Gastrocnemius medialis (tissue), 4 donors: Measurements from ENCODE around the gene NABP1. TPM values are rescaled to one million over a fixed set of nuclear protein-coding genes. Genes with fewer than 3 reads are reported as not detected.

ENCODE experiments used
- ATAC-seq, 2 donors: fragments of 150-250 bp; one replicate each; pipeline ENCODE4 v1.9.1; 2016
- DNase-seq, 2 donors: peaks; one replicate each; pipeline ENCODE4 v3.0.0-alpha.2; 2019
- H3K27ac ChIP-seq, 4 donors: fragments of 200-600 bp; sonication (generic); 1 replicate in 1 of 4; 2 replicates in 3 of 4; pipeline ENCODE4 v1.5.1; 2016 to 2018; ENCODE audit warnings: mild to moderate bottlenecking in 2 of 4, moderate library complexity in 1 of 4
- H3K27me3 ChIP-seq, 3 donors: fragments of 200-600 bp; sonication (generic) in 2 of 3; 1 replicate in 1 of 3; 2 replicates in 2 of 3; pipeline versions ENCODE4 v1.5.1 to v1.6.0; 2016 to 2019; ENCODE audit warnings: mild to moderate bottlenecking in 1 of 3, moderate library complexity in 1 of 3
- H3K36me3 ChIP-seq, 2 donors: fragments of 200-600 bp; sonication (generic) in 1 of 2; one replicate each; pipeline ENCODE4 v1.5.1; 2017 to 2018
- H3K4me1 ChIP-seq, 2 donors: fragments of 200-600 bp; sonication (generic) in 1 of 2; one replicate each; pipeline ENCODE4 v1.5.1; 2016 to 2017; ENCODE audit warnings: mild to moderate bottlenecking in 2 of 2
- H3K4me3 ChIP-seq, 4 donors: fragments of 200-600 bp; sonication (generic) in 3 of 4; 1 replicate in 1 of 4; 2 replicates in 3 of 4; pipeline ENCODE4 v1.5.1; 2016 to 2019; ENCODE audit warnings: mild to moderate bottlenecking in 2 of 4
- H3K9me3 ChIP-seq, 3 donors: fragments of 200-600 bp; sonication (generic) in 2 of 3; 1 replicate in 1 of 3; 2 replicates in 2 of 3; pipeline ENCODE4 v1.5.1; 2016 to 2019
- POLR2A ChIP-seq, 2 donors: fragments of 450-650 bp; IDR thresholded peaks; one replicate each; pipeline ENCODE4 v1.6.1; 2017; ENCODE audit warnings: antibody characterized with exemption in 2 of 2, mild to moderate bottlenecking in 2 of 2, moderate library complexity in 2 of 2
- in situ Hi-C, 4 donors: fragments of 200-750 bp; cut with MboI; loops; one replicate each; pipeline versions ENCODE4 v1.15.0 to v1.8.0; 2017; ENCODE audit warnings: low sequenced_read_pairs in 4 of 4
- intact Hi-C: fragments of 100-400 bp; cut with DNase I; formaldehyde crosslinking; loops from one replicate; pipeline ENCODE4 v1.15.1; 2023; ENCODE audit warnings: low total_unique reads
- total RNA-seq, 4 donors: library from RNA; depleted of rRNA; stranded (reverse); fragments of >200 nt; gene quantifications; one replicate each; pipeline versions ENCODE4 v1.1.0 to v1.2.3, GENCODE V29; 2016
- TF ChIP-seq, protein P1 (sequence below), 5 experiments: fragments of 450-650 bp in 3 of 5; fragments of 200-600 bp in 2 of 5; sonication (generic) in 2 of 5; IDR thresholded peaks in 4 of 5; conservative IDR thresholded peaks in 1 of 5; 1 replicate in 4 of 5; 2 replicates in 1 of 5; pipeline ENCODE4 v1.5.1; 2016 to 2019; ENCODE audit warnings: antibody characterized with exemption in 5 of 5, mild to moderate bottlenecking in 3 of 5, moderate library complexity in 3 of 5

NABP1 gene
- total RNA-seq, 4 donors from 2014 or later: 0.63 to 5.5 (median 4.0) TPM

DNA sequence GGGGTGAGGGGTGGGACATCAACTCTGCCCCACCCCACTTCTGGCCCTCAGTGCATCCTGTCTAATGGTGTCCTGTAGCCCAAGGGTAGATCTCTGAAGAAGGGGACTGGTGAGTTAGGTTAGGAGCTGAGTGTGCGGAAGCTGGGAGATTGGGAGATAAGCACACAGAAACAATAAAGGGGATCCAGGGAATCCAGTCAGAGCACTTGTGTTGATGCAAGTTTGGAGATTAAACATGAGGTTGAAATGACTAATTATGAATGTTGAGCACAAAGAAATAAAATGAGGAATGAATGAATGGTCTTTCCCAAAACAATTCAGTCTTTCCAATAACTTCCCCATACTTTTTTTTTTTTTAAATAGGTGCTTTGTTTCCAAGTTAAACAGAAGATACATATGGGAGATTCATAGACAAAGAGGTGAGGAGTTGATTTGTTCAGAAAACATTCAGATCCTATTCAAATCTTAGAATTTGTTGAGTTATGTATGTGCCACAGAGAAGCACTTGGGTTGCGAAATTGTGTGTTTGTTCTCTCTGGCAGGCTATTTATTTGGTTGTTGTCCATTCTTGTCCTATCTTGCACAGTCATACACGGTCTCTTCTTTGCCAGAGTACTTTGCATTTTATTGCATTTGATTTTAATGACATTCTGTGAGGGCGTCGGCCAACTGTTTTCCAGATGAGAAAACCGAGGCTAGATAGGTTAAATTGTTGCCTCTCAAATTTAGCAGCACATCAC, 31.6 kb upstream of the NABP1 start:
- Histone ChIP-seq H3K4me1 (no peaks in the 10 kb centered on the region), H3K9me3 (no peaks in the 10 kb centered on the region), H3K4me3 (no peak overlapping the region), H3K27me3 (no peaks in the 10 kb centered on the region), H3K36me3 (no peaks in the 10 kb centered on the region), H3K27ac (no peak overlapping the region)
- DNase-seq (no peak), ATAC-seq (no peak)
- intact Hi-C loops: no loop called here
- in situ Hi-C loops: no loop called here
- TF ChIP-seq, protein P1, sequence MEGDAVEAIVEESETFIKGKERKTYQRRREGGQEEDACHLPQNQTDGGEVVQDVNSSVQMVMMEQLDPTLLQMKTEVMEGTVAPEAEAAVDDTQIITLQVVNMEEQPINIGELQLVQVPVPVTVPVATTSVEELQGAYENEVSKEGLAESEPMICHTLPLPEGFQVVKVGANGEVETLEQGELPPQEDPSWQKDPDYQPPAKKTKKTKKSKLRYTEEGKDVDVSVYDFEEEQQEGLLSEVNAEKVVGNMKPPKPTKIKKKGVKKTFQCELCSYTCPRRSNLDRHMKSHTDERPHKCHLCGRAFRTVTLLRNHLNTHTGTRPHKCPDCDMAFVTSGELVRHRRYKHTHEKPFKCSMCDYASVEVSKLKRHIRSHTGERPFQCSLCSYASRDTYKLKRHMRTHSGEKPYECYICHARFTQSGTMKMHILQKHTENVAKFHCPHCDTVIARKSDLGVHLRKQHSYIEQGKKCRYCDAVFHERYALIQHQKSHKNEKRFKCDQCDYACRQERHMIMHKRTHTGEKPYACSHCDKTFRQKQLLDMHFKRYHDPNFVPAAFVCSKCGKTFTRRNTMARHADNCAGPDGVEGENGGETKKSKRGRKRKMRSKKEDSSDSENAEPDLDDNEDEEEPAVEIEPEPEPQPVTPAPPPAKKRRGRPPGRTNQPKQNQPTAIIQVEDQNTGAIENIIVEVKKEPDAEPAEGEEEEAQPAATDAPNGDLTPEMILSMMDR (IDR thresholded peaks at IDR 0.05 in 4 of 5, conservative IDR thresholded peaks at IDR 0.05 in 1 of 5): no peak
- TF ChIP-seq POLR2A (IDR thresholded peaks at IDR 0.05): no peak

- TF ChIP-seq POLR2A (IDR thresholded peaks at IDR 0.05): no peak
- TF ChIP-seq, protein P1 (IDR thresholded peaks at IDR 0.05 in 4 of 5, conservative IDR thresholded peaks at IDR 0.05 in 1 of 5): no peak
- H3K27ac ChIP-seq: no peak overlapping the region
- ATAC-seq (no peak), DNase-seq (no peak)
- in situ Hi-C loops: no loop called here
- intact Hi-C loops: no loop called here
- no peaks in the 10 kb centered on the region for H3K36me3 ChIP-seq
- H3K4me1 ChIP-seq: no peaks in the 10 kb centered on the region
- no peaks in the 10 kb centered on the region for H3K27me3 ChIP-seq
- no peaks in the 10 kb centered on the region for H3K9me3 ChIP-seq
- no peak overlapping the region for H3K4me3 ChIP-seq
Measured at GRCh38 chr2:191649519-191649918, 28.4 kb upstream of the NABP1 start.

GRCh38 chr2:191650896-191651773, 26.8 kb upstream of the NABP1 start:
- no peaks in the 10 kb centered on the region for H3K9me3 ChIP-seq
- no peaks in the 10 kb centered on the region for H3K36me3 ChIP-seq
- TF ChIP-seq POLR2A (IDR thresholded peaks at IDR 0.05): no peak
- TF ChIP-seq, protein P1 (IDR thresholded peaks at IDR 0.05 in 4 of 5, conservative IDR thresholded peaks at IDR 0.05 in 1 of 5): no peak
- no peaks in the 10 kb centered on the region for H3K4me1 ChIP-seq
- ATAC-seq (no peak), DNase-seq (no peak)
- H3K4me3 ChIP-seq: no peak overlapping the region
- H3K27ac ChIP-seq: no peak overlapping the region
- no peaks in the 10 kb centered on the region for H3K27me3 ChIP-seq
- intact Hi-C loops (no loop called here), in situ Hi-C loops (no loop called here)

- H3K4me3 ChIP-seq: no peak overlapping the region
- no peak for ATAC-seq
- H3K27me3 ChIP-seq: no peaks in the 10 kb centered on the region
- DNase-seq: no peak
- no peak overlapping the region for H3K27ac ChIP-seq
- TF ChIP-seq POLR2A (IDR thresholded peaks at IDR 0.05): no peak
- TF ChIP-seq, protein P1 (IDR thresholded peaks at IDR 0.05 in 4 of 5, conservative IDR thresholded peaks at IDR 0.05 in 1 of 5): no peak
- in situ Hi-C loops (no loop called here), intact Hi-C loops (no loop called here)
- no peaks in the 10 kb centered on the region for H3K4me1 ChIP-seq
- H3K9me3 ChIP-seq: no peaks in the 10 kb centered on the region
- H3K36me3 ChIP-seq: no peaks in the 10 kb centered on the region
Measured at GRCh38 chr2:191653667-191654391, 24.1 kb upstream of the NABP1 start.
